HG03342 (cell line): ENCODE results near the gene ANKRD11.

Experiments
- ATAC-seq: cut with Tn5 transposase; IDR thresholded peaks from one replicate; pipeline ENCODE4 v1.9.1; 2021; ENCODE audit warnings: mild to moderate bottlenecking, moderate library complexity; ENCODE audit not compliant: unreplicated experiment

Gene ANKRD11

GRCh38 chr16:89507214-89507833 is 17.0 kb upstream of the ANKRD11 start:
- no peak for ATAC-seq

DNA sequence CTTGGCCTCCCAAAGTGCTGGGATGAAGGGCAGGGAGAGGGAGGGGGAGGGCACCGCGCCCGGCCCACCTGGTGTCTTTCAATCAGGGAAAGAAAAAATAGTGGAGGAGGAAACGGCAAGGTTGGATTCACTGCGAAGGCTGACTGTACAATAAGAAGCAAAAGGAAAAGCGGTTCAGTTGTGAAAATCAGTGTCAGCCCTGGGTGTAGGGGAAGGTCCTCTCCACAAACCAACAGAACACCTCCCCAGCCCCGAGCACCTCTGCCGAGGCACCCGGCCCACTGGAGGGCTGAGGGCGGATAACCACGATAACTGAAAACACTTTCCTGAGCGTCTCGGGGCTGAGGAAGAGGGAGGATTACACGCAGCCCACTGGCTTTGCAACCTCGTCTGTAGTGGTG is 16.4 kb upstream of the ANKRD11 start:
- ATAC-seq: no peak

- no peak for ATAC-seq
Observed at GRCh38 chr16:89506113-89506504, 15.7 kb upstream of the ANKRD11 start.

DNA sequence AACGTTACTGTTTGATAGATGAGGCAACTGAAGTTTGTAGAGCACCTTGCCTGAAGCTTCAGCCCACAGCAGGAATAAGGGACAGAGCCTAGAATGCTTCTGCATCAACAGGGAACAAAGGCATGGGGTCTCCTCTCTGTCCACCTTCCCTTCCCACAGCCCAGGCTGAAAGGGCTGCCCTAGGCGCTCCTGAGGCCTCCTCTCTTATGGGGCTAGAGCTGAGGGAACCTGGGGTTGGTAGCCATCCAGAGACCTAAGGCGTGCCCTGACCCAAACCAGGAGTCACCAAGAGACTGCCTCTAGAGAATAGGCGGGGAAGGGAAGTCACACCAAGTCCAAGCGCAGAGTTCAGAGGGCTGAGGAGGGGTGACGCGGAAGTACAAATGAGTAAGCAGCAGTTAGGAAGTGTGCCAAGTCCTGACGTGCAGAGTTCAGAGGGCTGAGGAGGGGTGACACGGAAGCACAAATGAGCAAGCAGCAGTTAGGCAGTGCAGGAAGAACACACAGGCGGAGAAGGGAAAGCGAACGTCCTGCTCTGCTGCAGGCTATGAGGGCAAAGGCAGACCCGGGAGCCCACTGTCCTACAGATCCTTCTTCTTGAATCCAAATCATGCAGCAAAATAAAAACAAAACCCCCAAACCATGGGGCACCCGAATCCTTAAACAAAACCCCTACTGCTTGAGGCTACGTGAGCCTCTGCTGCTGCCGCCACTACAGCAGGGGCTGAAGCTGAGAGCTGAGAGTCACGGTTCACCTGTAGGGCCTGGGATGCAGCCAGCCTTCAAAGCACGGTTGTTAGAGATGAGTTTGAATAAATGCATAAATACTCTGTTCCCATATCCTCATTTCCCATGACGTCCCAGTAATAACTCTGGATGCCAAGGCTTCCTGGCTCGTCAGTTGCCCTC is 15.1 kb upstream of the ANKRD11 start:
- ATAC-seq: no peak

DNA sequence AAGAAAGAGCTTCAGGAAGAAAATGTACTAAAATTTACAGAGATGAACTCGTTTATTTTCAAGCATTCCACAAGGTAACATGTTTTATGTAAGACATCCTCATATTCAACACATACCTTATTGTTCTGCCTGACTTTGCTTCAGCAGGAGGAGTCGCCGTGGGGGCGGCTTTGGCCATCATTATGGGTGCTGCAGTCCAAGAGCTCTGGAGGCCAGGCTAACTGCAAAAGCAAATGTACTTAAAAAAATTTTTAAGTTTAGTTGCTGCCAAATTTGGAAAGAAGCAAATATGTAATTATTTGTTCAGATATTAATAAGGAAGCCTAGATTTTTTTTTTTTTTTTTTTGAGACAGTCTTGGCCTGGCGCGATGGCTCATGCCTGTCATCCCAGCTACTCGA is 13.7 kb upstream of the ANKRD11 start:
- ATAC-seq: no peak

DNA sequence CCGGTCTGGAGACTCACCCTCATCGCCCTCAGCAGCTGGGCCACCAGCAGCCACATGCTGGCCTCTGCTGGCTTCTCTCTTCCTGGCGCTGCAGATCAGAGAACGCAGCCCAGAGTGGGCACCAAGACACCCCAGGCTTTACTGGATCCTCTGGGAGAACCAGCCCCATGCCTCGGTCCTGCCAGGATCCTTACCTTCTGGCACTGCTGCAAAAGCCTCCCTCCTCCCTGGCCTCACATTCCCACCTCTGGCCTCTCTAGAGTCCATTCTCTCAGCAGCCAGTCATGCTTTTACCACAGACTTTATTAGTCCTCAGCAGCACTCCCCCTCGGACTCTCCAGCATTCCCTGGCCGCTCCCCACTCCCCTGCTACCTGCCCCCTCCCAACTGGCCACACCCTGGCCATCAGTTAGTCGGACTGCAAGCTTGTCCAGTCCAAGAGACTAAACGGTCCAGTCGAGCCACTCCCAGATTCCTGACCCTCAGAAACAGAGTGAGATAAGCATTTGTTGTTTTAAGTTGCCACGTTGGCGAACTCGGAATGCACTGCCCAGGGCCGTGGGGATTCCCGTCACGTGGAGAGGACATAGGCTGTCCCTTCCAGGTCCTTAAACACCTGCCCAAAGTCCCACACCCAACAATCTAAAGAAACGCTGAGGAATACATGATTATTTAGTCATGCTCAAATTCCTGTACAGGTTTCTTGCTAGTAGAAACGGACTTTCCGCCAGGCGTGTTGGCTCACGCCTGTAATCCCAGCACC is 11.9 kb upstream of the ANKRD11 start:
- ATAC-seq: no peak

DNA sequence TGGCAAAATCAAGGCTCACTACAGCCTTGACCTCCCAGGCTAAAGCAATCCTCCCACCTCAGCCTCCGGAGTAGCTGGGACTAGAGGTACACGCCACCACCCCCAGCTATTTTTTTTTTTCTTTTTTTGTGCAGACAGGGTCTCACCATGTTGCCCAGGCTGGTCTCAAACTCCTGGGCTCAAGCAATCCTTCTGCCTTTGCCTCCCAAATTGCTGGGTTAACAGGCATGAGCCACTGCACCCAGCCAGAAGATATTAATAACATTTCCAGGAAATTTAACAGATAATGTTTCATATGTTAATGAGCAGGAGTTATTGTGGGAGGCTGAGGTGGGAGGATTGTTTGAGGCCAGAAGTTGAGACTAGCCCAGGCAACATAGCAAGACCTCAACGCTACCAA is 9.4 kb upstream of the ANKRD11 start:
- ATAC-seq: no peak

DNA sequence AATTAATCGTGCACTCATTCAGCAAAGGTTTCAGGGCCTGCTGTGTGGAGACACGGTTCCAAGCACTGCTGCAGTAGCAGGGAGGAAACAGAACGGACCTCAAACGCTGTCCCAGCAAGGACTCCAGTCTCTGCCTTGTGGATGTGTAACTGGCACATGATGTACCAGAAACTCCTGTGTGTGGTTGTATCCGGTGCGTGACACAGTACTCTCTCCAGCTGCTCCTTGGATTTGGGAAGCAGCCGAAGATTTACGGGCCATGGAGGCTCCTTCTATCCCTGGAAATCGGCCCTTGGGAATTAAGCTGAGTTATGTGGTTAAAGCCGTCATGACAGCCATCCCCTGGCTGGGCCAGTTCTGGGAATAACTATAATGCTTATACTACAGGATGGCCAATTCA is 8.5 kb upstream of the ANKRD11 start:
- ATAC-seq: no peak

GRCh38 chr16:89495121-89495520 is 4.8 kb upstream of the ANKRD11 start:
- no peak for ATAC-seq

DNA sequence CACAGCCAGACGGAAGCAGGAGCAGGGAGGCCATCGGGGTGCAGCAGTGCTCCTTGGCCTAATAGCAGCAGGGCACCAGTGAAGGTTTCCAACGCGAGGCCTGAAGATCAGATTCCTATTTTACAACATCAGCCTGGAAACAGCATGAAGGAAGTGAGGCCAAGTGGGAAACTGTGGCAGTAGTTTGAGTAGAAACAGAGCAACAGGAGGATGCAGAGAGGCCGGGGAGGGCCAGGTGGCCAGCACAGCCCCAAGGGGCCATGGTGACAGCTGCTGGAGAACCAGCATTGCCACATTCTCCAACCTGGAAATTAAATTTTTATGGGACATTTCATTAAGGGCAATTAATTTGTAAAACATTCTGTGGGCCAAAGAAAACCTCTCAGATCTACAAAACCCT is 3.4 kb upstream of the ANKRD11 start:
- no peak for ATAC-seq

DNA sequence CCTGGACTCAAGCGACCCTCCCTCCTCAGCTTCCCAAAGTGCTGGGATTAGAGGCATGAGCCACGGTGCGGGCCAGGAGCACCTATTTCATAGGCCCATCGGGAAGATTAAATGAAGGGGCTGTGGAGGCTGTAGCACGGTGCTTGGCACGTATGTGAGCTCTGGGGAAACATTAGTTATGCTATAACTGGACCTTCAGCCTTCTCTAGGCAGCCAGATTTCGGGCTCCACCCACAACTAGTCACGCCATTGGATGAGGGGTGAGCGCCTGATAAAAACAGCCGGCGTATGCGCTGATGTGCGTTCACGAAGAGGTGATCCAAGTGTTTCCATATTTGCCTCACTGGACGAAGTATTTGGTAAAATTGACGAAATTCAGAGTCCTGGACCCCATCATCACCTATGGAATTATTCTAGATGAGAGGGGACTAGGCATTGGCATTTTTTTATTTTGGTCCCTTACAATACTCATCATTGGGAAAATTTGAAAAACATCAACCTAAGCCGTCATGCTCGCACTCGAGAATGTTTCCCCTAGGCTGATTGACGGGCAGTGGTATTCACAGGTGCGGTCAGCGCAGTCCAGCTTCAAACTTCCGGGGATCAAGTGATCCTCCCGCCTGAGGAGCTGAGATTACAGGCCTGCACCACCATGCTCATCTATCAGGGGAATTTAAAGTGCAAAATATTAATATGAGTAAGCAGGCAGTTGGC is 1.8 kb upstream of the ANKRD11 start:
- no peak for ATAC-seq

GRCh38 chr16:89491238-89491869 is 993 bp upstream of the ANKRD11 start:
- ATAC-seq: no peak

GRCh38 chr16:89489898-89490438 is 393 bp downstream of the ANKRD11 start:
- no peak for ATAC-seq

GRCh38 chr16:89489040-89489897 is 1.1 kb downstream of the ANKRD11 start:
- ATAC-seq: no peak

DNA sequence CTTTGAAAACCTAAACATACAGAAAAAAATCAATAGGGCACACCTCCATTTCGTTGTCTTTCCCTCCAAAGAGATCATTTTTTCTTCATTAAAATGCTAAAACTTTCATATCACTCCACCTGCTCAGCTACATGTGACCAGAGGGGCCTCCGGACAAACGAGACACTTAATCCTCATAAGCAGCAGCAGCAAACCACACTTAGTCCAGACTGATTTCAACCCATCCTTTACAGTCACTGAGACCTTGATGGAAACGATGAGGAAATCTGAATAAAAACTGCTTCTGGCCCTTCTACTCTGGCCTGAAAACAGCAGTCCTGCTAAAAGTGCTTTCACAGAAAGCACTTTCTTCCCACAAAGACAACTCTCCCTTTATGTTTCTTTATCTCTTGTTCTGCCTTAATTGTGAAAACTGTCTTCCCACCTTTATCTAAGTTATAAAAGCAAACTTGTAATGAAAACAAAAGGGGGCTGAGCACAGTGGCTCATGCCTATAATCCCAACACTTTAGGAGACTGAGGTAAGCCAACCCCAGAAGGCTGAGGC is 4.6 kb downstream of the ANKRD11 start:
- no peak for ATAC-seq

DNA sequence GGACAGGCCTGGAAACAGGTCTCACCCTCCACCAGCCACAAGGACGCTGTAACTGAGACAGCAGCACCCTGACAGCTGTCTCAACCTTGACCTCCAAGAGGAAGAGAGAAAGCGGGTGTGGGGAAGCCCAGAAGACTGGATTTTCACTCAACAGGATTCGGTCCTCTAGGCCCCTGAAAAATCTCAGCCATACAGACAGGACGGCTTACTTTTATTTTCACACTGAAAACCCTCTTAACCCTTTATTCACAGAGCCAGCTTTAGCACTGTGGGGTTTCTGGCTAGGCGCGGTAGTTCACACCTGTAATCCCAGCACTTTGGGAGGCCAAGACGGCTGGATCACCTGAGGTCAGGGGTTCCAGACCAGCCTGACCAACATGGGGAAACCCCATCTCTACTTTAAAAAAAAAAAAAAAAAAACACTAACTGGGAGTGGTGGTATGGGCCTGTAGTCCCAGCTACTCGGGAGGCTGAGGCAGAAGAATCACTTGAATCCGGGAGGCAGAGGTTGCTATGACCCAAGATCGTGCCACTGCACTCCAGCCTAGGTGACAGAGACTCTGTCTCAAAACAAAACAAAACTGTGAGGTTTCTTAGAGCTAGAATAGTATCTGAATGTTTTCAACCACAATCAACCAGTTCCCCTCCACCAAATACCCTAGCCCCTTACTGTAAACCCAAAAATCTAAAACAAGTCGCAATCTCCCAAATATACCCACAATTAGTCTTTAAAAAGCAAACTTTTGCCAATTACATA is 5.3 kb downstream of the ANKRD11 start:
- peak; percentile 41 for ATAC-seq

GRCh38 chr16:89484041-89484501 is 6.3 kb downstream of the ANKRD11 start:
- ATAC-seq: no peak

GRCh38 chr16:89482817-89483205 is 7.5 kb downstream of the ANKRD11 start:
- ATAC-seq: no peak
